Keratinocyte (primary cell): Measurements from ENCODE around the gene RPAIN. TPM values are rescaled to one million over a fixed set of nuclear protein-coding genes. Genes with fewer than 3 reads are reported as not detected.

Source experiments
- DNase-seq: peaks from one replicate; pipeline ENCODE4 v3.0.0-alpha.2; 2011; ENCODE audit warnings: low read depth, missing footprints, low spot score
- FAIRE-seq: peaks from 2 replicates; lab custom pipeline; 2011; peaks lifted over from hg19 to GRCh38; lab: Jason Lieb, UNC
- H2AFZ ChIP-seq: 2 replicates; pipeline ENCODE4 v1.6.0; 2012; ENCODE audit warnings: low read length, control low read depth, inconsistent platforms; ENCODE audit not compliant: control insufficient read depth
- H3K27ac ChIP-seq: 2 replicates; pipeline ENCODE4 v1.5.1; 2011; ENCODE audit warnings: low read length; ENCODE audit not compliant: control insufficient read depth, insufficient read depth
- H3K27me3 ChIP-seq: 3 replicates; pipeline ENCODE4 v1.6.0; 2011; ENCODE audit warnings: low read length; ENCODE audit not compliant: control insufficient read depth, insufficient read depth; ENCODE audit errors: extremely low read depth
- H3K36me3 ChIP-seq, 2 experiments: 2 replicates in 1 of 2; 3 replicates in 1 of 2; pipeline ENCODE4 v1.5.1; 2011; ENCODE audit warnings: low read length in 2 of 2, mild to moderate bottlenecking in 1 of 2; ENCODE audit not compliant: control insufficient read depth in 2 of 2, insufficient read depth in 2 of 2; ENCODE audit errors: extremely low read depth in 1 of 2
- H3K4me1 ChIP-seq: 3 replicates; pipeline ENCODE4 v1.5.1; 2011; ENCODE audit warnings: low read length; ENCODE audit not compliant: control insufficient read depth, insufficient read depth; ENCODE audit errors: extremely low read depth
- H3K4me2 ChIP-seq: 3 replicates; pipeline ENCODE4 v1.6.0; 2011; ENCODE audit warnings: low read depth, low read length; ENCODE audit not compliant: control insufficient read depth, insufficient read depth; ENCODE audit errors: extremely low read depth
- H3K4me3 ChIP-seq, 3 experiments: fragments of 200-600 bp in 1 of 3; sonication (generic) in 1 of 3; 2 replicates in 2 of 3; 3 replicates in 1 of 3; pipeline ENCODE4 v1.5.1; 2011 to 2016; ENCODE audit warnings: low read length in 3 of 3, mild to moderate bottlenecking in 3 of 3, control low read depth in 2 of 3, inconsistent platforms in 1 of 3, low read depth in 1 of 3, mixed read lengths in 1 of 3, mixed run types in 1 of 3, moderate library complexity in 1 of 3; ENCODE audit not compliant: control insufficient read depth in 2 of 3, insufficient read depth in 2 of 3; ENCODE audit errors: extremely low read depth in 1 of 3
- H3K79me2 ChIP-seq: 2 replicates; pipeline ENCODE4 v1.6.0; 2012; ENCODE audit warnings: low read length; ENCODE audit not compliant: control insufficient read depth, insufficient read depth
- H3K9ac ChIP-seq: 3 replicates; pipeline ENCODE4 v1.6.0; 2011; ENCODE audit warnings: low read length; ENCODE audit not compliant: control insufficient read depth, insufficient read depth; ENCODE audit errors: extremely low read depth
- H3K9me1 ChIP-seq: 3 replicates; pipeline ENCODE4 v1.6.0; 2011; ENCODE audit warnings: low read length; ENCODE audit not compliant: control insufficient read depth, insufficient read depth; ENCODE audit errors: extremely low read depth
- H3K9me3 ChIP-seq: 2 replicates; pipeline ENCODE4 v1.5.1; 2012; ENCODE audit warnings: low read depth, low read length; ENCODE audit not compliant: control insufficient read depth
- H4K20me1 ChIP-seq: 3 replicates; pipeline ENCODE4 v1.6.0; 2011; ENCODE audit warnings: low read length; ENCODE audit not compliant: control insufficient read depth, insufficient read depth; ENCODE audit errors: extremely low read depth
- EZH2 ChIP-seq: IDR thresholded peaks from one replicate; pipeline ENCODE4 v1.6.1; 2012; ENCODE audit warnings: inconsistent platforms, mild to moderate bottlenecking, low read length, moderate library complexity
- dilution Hi-C: fragments of 300-500 bp; cut with MboI; formaldehyde crosslinking; loops from one replicate; pipeline ENCODE4 v1.7.0; 2020; ENCODE audit warnings: low sequenced_read_pairs; ENCODE audit not compliant: extremely low pct_ligation_motif_present
- polyA plus RNA-seq, 5 experiments: library from polyadenylated mRNA; depleted of rRNA in 3 of 5; stranded (reverse) in 3 of 5; stranded (forward) in 1 of 5; unstranded in 1 of 5; fragments of >200 nt; gene quantifications; 1 replicate in 1 of 5; 2 replicates in 3 of 5; 3 replicates in 1 of 5; pipeline versions ENCODE4 v1.2.1 to v1.2.3, GENCODE V29; 2011 to 2012; ENCODE audit warnings: missing spikeins in 2 of 5, low read depth in 1 of 5, low replicate concordance in 1 of 5
- TF ChIP-seq, protein P1 (sequence below), 3 experiments: IDR thresholded peaks in 1 of 3; conservative IDR thresholded peaks in 1 of 3; optimal IDR thresholded peaks in 1 of 3; 2 replicates in 2 of 3; 3 replicates in 1 of 3; pipeline versions ENCODE3 to v1.5.1; 2011; ENCODE audit warnings: low read length in 3 of 3, mild to moderate bottlenecking in 3 of 3, moderate library complexity in 2 of 3, control low read depth in 1 of 3, inconsistent platforms in 1 of 3; ENCODE audit not compliant: insufficient read depth in 2 of 3; ENCODE audit errors: extremely low read depth in 1 of 3

RPAIN gene
- polyA plus RNA-seq, 1 donor (not counting 4 experiments of a cell fraction or from before 2014, with no cell fraction given), result 22.5 TPM

DNA sequence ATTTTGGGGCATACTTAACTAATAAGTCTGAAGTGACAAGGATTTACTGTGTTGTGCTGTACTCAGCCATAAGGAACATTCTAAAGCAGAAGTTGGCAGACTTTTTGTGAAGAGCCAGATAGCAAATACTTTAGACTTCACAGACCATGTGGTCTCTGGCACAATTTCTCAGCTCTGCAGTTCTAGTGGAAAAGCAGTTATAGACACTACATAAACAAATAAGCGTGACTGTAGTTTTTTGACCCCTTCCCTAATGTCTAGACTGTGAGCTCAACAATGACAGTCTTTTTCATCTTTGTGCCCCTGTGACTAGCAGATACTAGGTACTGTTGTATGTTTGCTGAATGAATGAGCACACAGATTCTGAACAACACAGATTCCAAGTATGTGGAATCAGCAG lies 4.9 kb downstream of the RPAIN start:
- Histone ChIP-seq H3K79me2 (peaks cover 17% of the 10 kb centered on the region), H3K36me3 (peaks cover 16 to 37% of the 10 kb centered on the region in 2 experiments), H3K4me2 (no peak overlapping the region), H3K9me3 (no peaks in the 10 kb centered on the region), H3K27ac (no peak overlapping the region), H3K27me3 (no peaks in the 10 kb centered on the region), H3K9me1 (no peaks in the 10 kb centered on the region), H3K4me1 (peaks cover 30% of the 10 kb centered on the region), H2AFZ (no peak overlapping the region), H4K20me1 (no peaks in the 10 kb centered on the region), H3K4me3 (no peak overlapping the region), H3K9ac (no peak overlapping the region)
- FAIRE-seq, result no peak
- dilution Hi-C loops, result no loop called here
- no peak for DNase-seq
- TF ChIP-seq, protein P1, sequence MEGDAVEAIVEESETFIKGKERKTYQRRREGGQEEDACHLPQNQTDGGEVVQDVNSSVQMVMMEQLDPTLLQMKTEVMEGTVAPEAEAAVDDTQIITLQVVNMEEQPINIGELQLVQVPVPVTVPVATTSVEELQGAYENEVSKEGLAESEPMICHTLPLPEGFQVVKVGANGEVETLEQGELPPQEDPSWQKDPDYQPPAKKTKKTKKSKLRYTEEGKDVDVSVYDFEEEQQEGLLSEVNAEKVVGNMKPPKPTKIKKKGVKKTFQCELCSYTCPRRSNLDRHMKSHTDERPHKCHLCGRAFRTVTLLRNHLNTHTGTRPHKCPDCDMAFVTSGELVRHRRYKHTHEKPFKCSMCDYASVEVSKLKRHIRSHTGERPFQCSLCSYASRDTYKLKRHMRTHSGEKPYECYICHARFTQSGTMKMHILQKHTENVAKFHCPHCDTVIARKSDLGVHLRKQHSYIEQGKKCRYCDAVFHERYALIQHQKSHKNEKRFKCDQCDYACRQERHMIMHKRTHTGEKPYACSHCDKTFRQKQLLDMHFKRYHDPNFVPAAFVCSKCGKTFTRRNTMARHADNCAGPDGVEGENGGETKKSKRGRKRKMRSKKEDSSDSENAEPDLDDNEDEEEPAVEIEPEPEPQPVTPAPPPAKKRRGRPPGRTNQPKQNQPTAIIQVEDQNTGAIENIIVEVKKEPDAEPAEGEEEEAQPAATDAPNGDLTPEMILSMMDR (optimal IDR thresholded peaks at IDR 0.05 in 1 of 3, IDR thresholded peaks at IDR 0.05 in 1 of 3, conservative IDR thresholded peaks at IDR 0.05 in 1 of 3; ENCODE audit: extremely low read depth in 1 of 3, insufficient read depth in 2 of 3, low read length in 3 of 3), result no peak
- no peak for TF ChIP-seq EZH2

DNA sequence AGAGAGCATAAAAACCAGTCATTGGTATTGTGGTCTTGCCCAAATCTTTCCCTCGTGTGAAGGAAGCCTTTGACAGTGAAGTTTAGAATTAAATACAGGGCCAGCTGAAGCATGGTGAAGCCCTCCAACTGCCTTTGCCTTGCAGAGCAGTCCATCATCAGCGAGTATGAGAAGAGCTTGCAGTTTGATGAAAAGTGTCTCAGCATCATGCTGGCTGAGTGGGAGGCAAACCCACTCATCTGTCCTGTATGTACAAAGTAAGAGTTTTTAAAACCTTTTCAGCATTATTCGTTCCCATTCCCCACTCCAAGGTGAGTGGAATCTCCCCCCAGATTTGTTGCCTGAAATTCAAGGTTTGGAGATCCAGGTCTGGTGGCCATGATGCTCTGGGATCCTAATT lies 5.8 kb downstream of the RPAIN start:
- no peak overlapping the region for H3K27ac ChIP-seq
- H3K9me1 ChIP-seq, result no peaks in the 10 kb centered on the region
- H3K9me3 ChIP-seq, result no peaks in the 10 kb centered on the region
- FAIRE-seq, result no peak
- no peak overlapping the region for H3K4me2 ChIP-seq
- H3K9ac ChIP-seq, result no peak overlapping the region
- dilution Hi-C loops, result no loop called here
- H2AFZ ChIP-seq, result no peak overlapping the region
- no peaks in the 10 kb centered on the region for H4K20me1 ChIP-seq
- H3K4me3 ChIP-seq, result no peak overlapping the region
- H3K79me2 ChIP-seq, result peaks cover 10% of the 10 kb centered on the region
- DNase-seq, result no peak
- H3K27me3 ChIP-seq, result no peaks in the 10 kb centered on the region
- peaks cover 16 to 45% of the 10 kb centered on the region in 2 experiments for H3K36me3 ChIP-seq
- TF ChIP-seq, protein P1 (optimal IDR thresholded peaks at IDR 0.05 in 1 of 3, IDR thresholded peaks at IDR 0.05 in 1 of 3, conservative IDR thresholded peaks at IDR 0.05 in 1 of 3; ENCODE audit: extremely low read depth in 1 of 3, insufficient read depth in 2 of 3, low read length in 3 of 3), result no peak
- TF ChIP-seq EZH2, result no peak
- peaks cover 29% of the 10 kb centered on the region for H3K4me1 ChIP-seq
